Middle frontal gyrus (tissue), 1 donor: ENCODE results near the gene DNAI4.
A peak's percentile ranks its signal among the peaks of the same experiment; 100 is the strongest.
"Not testable (repeated sequence)": the region's sequence is repeated elsewhere in the genome, so short reads cannot be mapped to it uniquely, and the experiment has no call there.

Experiments
- DNase-seq: peaks from one replicate; pipeline ENCODE4 v3.0.0-alpha.2; 2015; ENCODE audit warnings: low spot score; ENCODE audit errors: extremely low spot score

Gene DNAI4, protein sequence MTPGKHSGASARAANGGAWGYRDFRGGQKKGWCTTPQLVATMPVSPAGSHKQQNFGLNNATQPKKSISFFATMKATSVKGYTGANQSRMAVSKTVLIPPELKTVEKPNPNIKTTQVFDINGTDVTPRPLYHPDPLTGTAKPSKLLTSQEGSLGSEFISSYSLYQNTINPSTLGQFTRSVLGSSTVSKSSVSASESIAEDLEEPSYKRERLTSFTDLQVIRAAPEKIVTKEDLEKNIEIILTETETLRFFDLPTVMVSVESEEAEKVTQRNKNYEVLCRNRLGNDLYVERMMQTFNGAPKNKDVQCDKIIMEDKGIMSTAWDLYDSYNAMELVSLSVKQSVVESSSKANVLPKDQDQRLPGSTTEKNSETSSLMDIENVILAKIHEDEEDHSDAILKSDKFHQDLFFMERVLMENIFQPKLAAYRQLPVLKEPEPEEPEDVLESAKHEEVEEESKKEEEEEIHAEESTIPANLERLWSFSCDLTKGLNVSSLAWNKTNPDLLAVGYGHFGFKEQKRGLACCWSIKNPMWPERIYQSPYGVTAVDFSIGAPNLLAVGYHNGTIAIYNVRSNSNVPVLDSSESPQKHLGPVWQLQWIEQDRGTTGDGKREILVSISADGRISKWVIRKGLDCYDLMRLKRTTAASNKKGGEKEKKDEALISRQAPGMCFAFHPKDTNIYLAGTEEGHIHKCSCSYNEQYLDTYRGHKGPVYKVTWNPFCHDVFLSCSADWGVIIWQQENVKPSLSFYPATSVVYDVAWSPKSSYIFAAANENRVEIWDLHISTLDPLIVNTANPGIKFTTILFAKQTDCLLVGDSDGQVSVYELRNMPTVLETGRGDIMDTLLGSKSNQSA

DNA sequence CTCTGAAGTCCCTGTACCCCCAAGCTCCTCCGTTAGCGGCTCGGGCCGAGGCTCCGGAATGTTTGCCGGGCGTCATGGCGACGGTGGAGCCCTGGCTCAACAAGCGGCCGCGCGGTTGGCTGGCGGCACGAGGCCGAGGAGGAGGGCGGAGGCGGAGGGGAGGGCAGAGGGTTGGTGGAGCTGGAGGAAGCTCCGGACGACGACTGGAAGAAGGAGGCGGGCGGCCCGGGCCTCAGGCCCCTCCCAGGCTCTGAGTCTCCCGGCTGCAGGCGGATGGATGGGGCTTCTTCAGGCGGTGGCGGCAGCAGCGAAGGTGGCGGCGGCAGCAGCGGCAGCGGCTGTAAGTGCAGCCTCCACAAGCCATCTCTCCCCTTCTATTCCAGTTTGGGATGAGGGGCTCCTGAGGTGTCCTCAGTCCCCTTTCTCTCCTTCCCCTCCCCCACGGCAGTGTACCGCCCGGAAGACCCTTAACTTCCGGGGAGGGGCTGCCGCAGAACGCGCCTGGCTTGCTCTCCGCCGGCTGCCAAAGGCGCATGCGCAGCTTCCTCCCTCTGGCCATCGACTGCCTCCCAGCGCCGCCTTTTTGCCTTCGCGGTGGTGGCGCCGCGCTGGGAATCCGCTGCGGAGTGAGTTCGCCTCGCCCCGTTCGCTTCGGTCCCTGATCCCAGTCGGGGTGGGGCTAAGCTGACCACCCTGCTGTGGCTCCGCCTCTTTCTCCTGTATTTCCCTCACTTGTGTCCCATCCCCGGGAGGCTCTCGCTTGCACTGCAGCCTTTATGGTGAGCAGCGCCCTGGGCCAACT is at the start of gene DNAI4, which contains the start of gene MIER1:
TSS of gene DNAI4 (minus strand) at position 101 of the 802 bp plus-strand sequence. CDS start at position 76, 25 bp downstream.
TSS of gene MIER1 (plus strand) at position 235 of the 802 bp plus-strand sequence. CDS start at position 274, 39 bp downstream.
- peak; percentile 95 for DNase-seq

DNA sequence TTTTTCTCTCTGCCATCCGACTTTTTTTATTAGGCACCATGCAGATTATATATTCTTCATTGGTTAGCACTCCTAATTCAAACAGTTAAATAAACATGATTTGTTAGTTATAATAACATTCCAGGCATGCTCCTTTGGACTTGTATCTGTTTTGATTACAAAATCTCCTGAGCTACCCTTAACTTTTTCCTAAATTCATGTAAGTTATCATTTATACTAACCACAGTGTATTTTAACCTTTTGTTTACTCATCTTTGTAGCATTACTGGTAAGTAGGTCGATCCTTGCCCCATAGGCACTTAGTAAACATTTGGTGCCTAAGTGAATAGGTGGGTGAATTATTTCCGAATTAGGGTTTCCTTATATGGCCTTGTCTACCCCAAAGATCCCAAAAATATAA is 43.9 kb upstream of the DNAI4 start:
- no peak for DNase-seq

DNA sequence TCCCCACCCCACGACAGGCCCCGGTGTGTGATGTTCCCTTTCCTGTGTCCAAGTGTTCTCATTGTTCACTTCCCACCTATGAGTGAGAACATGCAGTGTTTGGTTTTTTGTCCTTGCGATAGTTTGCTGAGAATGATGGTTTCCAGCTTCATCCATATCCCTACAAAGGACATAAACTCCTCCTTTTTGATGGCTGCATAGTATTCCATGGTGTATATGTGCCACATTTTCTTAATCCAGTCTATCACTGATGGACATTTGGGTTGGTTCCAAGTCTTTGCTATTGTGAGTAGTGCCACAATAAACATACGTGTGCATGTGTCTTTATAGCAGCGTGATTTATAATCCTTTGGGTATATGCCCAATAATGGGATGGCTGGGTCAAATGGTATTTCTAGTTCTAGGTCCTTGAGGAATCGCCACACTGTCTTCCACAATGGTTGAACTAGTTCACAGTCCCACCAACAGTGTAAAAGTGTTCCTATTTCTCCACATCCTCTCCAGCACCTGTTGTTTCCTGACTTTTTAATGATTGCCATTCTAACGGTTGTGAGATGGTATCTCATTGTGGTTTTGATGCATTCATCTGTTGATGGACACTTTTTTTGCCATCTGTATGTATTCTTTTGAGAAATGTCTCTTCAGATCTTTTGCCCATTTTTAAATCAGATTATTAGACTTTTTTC is 41.7 kb upstream of the DNAI4 start:
- not testable (repeated sequence) for DNase-seq

DNA sequence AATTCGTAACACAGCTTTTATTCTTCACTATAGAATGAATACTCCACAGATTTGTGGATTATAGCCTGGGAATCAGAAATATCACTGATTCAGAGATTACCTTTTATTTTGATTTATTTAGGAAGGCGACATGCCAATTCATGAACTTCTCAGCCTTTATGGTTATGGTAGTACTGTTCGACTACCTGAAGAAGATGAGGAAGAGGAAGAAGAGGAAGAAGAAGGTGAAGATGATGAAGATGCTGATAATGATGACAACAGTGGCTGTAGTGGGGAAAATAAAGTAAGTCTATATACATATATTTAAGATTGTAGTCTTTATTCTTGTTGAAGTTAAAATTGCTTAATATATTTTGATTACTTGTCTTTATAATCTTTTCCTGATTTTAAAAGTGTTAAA is 33.3 kb upstream of the DNAI4 start:
- no peak for DNase-seq

DNA sequence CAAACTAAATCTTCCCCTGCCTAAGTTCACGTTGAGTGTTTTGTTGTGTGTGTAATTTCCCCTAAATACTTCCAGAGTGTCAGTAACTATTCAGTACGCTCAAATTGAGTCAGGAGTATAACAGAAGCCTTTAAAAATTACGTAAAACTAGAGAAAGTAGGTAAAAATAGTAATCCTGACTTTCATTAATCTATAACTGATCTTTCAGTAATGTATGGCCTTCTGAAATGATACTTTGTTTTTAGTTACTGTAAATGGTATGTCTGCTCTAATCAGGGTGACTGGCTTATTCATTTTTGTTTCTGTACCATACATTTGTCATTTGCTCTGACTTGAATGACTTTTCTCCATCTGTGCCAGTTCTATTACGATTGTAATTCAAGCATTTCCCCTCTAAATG is 29.6 kb upstream of the DNAI4 start:
- DNase-seq: no peak

DNA sequence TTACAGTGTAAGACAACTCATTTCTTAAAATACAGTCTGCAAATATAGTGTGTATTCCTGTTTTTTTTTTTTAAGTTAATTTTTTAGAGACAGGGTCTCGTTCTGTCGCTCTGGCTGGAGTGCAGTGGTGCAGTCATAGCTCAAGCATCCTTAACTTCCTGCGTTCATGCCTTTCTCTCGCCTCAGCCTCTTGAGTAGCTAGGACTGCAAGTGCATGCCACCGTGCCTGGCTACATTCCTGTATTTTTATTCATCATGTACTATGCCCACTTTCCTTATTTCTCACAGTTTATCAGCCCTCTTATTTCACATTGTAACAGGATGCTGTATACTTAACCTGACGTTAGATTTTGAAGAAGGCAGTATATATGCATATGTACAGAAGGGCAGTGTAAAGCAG is 26.9 kb upstream of the DNAI4 start:
- no peak for DNase-seq

DNA sequence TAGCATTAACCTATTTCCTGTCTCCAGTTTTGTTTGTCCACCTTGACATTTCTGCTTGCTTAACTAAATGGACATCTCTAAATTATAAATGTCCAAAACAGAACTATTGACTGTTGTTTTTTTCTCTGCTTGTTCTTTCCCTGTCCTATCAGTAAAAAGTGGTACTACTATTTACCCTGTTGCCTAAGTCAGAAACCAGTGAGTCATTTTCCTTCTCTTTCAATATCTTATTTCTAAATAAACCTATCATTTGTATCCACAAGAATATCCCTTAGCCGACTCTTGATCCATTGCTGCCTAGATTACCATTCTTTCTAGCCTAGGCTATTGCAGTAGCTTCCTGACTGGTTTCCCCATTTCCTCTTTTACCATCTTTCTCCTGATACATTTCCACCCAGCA is 22.6 kb upstream of the DNAI4 start:
- no peak for DNase-seq

DNA sequence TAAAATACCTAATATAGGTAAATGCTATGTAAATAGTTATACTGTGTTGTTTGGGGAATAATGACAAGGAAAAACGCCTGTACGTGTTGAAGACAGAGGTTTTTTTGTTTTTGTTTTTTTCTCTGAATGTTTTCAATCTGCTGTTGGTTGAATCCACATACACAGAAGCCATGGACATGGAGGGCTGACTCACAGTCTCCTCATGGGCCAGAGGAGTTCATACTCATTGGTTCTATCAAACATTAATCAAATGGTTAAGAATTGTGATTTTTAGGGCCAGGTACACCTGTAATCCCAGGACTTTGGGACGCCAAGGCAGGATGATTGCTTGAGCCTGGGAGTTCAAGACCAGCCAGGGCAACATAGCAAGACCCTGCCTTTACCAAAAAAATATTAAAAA is 20.7 kb upstream of the DNAI4 start:
- no peak for DNase-seq

DNA sequence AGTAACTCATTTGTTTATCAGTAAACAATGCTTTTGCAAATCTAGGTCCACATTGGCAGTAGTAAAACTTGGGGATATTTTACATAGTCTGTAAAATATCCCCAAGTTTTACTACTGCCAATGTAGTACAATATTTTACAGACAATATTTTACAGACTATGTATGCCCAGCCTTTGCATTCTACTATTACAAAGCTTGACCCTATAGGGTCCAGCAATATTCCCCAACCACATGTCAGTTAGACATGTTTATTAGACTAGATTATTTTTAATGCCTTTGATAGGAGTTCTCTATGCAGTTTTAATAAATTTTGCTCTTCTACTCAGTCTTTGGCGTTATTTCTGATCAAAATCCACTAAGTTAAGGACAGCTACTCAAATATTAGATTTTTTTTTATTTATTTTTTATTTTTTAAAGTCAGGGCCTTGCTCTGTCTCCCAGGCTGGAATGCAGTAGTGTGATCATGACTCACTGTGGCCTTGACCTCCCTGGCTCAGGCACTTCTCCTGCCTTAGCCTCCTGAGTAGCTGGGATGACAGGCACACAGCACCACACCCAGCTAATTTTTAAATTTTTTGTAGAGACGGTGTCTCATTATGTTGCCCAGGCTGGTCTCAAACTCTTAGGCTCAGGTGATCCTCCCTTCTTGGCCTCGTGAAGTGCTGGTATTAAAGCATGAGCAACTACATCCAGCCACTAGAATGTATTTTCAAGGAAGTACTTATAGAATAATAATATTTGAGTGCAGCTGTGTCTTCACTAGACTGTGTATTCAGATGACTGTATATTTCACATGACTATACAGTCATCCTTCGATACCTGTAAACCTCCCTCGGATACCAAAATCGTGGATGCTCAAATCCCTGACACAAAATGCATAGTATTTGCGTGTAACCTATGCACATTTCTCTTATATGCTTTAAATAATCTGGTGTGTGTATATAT is 19.9 kb upstream of the DNAI4 start:
- no peak for DNase-seq

DNA sequence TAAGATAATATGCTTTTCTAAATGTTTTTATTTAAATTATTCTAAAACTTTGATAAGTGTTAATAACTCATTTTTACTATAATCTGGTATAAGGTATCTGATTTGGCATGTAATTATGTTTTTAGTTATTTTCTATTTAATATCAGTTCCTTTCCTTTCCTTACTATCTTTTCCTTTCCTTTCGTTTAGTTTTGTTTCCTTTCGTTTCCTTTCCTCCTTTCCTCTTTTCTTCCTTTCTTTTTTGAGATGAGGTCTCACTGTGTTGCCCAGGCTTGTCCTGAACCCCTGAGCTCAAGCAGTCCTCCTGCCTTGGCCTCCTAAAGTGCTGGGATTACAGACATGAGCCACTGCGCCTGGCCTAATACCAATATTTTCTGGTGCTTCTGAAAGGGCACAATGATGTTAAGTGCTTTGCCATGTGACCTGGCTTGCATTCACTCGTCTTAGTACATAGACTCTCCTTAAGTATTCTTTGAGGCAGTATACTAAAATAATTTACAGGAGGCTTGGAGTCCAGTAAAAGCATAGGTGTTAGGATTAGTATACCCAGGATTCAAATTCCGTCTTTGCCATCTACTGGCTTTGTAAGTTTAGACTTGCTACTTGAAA is 18.8 kb upstream of the DNAI4 start:
- no peak for DNase-seq

DNA sequence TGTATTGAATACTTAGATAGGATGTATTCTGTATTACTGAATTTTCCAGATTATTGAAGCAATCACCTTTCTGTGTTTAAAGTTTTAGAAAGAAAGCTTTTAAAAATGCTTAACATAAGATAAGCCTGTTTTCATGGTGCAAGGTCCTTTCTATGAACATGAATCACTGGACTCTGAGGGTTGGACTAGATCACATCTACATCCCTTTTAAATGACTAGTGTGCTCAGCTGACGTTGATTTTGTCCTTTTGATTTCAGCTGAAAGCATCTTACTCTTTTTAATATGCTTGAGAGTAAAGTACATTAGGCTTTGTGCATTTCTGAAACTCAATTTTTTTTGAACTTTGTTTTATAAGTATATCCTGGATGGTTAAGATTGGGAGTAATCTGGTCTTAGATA is 16.3 kb upstream of the DNAI4 start:
- no peak for DNase-seq

DNA sequence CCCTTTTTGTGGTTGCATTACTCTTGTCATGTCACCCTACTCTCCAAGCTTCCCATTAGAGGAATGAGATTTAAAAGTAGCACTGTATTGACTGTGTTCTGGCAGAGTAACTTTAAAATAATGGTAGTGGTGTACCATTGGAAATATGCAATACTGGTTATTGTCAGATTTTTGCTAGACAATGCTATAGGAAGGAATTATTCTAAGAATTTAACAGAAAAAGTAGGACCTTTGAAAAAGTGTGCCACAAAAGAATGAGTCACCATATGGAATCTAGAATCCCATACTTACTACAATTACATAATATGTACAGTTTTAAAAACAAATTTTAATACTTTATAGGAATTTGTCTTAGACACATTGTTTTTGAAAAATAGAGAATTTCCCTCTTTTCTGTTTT is 14.0 kb upstream of the DNAI4 start:
- DNase-seq: no peak

DNA sequence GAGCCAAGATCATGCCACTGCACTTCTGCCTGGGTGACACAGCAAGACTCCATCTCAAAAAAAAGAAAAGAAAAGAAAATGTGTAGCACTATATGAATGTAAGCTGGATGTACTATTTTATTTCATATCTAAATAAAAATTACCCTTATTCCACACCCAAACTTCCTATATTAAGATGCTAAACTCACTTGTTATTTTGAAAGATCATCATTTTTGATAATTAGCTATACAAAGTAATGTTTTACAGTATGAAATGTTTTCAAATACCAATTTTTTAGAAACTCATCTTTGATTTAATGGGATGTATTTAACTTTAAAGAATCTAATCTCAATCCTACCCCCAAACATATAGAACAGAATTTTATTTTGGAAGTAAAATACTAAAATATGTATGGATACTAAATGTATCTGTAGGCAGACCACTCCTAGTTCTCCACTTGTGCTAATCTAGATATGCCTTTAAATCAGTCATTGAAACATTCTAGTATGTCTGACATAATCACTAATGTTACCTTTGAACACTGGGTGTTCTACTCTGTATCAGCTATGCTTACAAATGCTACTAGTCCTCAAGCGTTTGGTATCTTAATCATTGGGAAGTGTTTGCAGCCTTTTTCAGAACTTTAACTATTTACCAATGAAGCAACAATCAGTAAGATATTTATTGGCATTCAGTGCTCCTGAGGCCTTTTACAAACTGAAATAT is 13.0 kb upstream of the DNAI4 start:
- DNase-seq: no peak

DNA sequence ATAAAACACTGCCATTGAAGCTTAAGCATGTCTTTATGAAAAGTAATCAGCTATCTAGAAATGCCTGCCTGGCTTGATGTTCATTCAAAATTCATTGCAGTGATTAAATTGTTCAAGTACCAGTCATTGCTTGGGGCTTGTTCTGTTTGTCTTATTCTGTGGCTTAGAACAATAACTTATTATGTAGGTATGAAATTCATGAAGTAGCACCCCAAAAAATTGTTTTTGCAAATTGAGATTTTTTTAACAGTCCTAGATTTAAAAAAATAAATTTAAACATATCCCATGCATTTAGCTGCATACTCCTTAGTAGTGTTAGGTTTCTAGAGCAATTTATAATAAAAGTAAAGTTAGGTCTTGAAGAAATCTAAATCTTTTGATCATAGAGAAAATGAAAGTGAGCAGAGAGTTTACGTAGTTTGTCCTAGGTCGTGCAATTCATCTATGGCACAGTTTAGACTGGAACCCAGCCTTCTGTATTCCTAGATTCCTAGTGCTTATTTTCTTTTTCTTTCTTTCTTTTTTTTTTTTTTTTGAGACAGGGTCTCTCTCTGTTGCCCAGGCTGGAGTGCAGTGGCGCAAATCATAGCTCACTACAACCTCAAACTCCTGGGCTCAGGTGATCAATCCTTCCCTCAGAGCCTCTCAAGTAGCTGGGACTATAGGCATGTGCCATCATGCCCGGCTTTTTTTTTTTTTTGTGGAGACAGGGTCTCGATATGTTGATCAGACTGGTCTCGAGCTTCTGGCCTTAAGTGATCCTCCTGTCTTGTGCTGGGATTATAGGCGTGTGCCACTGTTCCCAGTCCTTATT is 9.4 kb upstream of the DNAI4 start:
- no peak for DNase-seq

DNA sequence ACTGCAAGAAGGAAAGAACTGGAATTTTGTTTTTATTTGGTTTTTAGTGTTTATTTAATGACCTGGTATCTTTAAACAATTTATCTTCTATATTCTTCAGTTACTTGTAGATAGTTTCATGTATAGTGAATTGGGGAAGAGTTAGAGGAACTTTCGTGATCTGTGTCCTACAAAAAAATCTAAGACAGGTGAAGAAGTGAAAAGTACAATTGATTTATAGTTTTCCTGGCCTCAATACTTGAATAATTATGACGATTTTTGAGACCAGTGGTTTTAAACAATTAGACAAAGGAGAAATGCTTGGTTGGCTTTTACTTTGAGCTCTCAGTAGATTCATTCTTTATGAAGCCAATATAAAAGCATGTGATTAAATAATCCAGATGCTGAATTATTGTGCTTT is 7.6 kb upstream of the DNAI4 start:
- DNase-seq: no peak

DNA sequence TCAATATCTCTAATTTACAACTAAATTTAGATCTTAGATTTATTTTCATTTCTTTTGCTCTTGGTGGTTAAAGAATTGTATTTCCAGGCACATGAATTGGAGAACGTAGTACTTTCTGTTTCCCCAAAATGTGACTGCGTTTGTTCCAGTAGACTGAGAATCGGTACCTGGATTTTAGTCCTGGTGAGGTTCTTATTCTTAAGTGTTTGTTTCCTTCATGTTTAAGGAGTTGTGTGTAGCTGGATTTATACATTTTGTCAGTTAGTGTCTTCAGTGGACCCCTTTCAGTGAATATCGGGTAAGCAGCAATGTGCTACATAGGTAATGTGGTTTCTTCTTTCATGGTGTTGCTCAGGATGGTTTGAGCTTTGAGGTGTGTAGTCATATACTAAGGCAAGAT is 6.9 kb upstream of the DNAI4 start:
- no peak for DNase-seq

DNA sequence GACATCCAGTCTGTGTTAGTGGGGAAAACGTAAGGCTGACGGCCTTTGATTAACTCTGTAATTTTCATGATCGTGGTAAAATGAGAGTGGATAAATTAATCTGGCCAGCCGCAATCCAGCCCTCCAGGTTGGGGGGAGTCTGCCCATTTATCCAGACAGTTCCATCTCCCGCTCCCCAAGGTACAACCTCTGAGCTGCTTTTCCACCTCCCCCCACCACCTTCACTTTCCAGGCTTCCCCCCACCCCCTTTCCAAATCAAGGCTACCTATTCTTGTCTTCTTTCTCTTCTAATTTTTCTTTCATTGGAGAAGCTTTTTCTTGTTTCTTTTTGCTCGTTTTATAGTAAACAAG is 6.1 kb upstream of the DNAI4 start:
- DNase-seq: no peak
